Measurements from ENCODE around the gene BCL2. TPM values are rescaled to one million over a fixed set of nuclear protein-coding genes. Genes with fewer than 3 reads are reported as not detected.

BCL2 gene
- polyA plus RNA-seq, 1 of the 3 experiments (the other 2 are of a cell fraction), result 1.5 TPM

GRCh38 chr18:63083020-63083531 is 236.5 kb downstream of the BCL2 start (continued):
- TF ChIP-seq TEAD4 (IDR thresholded peaks at IDR 0.05; ENCODE audit: borderline replicate concordance, insufficient read depth), result no peak
- no peak for TF ChIP-seq GABPA (IDR thresholded peaks at IDR 0.05; ENCODE audit: low read depth)
- no peak for TF ChIP-seq FOXJ3 (CRISPR knock-in tag; IDR thresholded peaks at IDR 0.05)
- no peak for TF ChIP-seq NFIC (IDR thresholded peaks at IDR 0.05; ENCODE audit: borderline replicate concordance)
- TF ChIP-seq TCF12 (IDR thresholded peaks at IDR 0.05), result no peak

GRCh38 chr18:63082366-63083019 is 237.1 kb downstream of the BCL2 start:
- 51% methylated on average over 6 of the region's 7 CpGs for WGBS (ENCODE audit: low lambda C conversion rate)
- peaks cover 0 to 4% of the 10 kb centered on the region in 2 experiments; a peak in 1 of 4 replicates for H3K4me1 ChIP-seq (ENCODE audit: control insufficient read depth in 1 of 2, insufficient read depth in 2 of 2, low read depth in 1 of 2, low read length in 1 of 2)
- no peak overlapping the region for H3K27ac ChIP-seq (ENCODE audit: low read depth in 2 of 2, low read length in 1 of 2)
- no peak overlapping the region for H3K9ac ChIP-seq
- H3K79me2 ChIP-seq (ENCODE audit: insufficient read depth), result no peaks in the 10 kb centered on the region
- CTCF ChIA-PET, result no interaction called here
- POLR2A ChIA-PET, result no interaction called here
- no peak for DNase-seq
- no peaks in the 10 kb centered on the region for H3F3A ChIP-seq (replicated peaks; ENCODE audit: insufficient read depth)
- H3K9me3 ChIP-seq, result no peaks in the 10 kb centered on the region
- no peak overlapping the region for H3K4me3 ChIP-seq (ENCODE audit: low read depth in 2 of 2, low read length in 1 of 2)
- H3K27me3 ChIP-seq (ENCODE audit: insufficient read depth), result peaks cover 2% of the 10 kb centered on the region; the same call in 1 of the 2 replicates
- TF ChIP-seq FOXJ3 (CRISPR knock-in tag; IDR thresholded peaks at IDR 0.05) (no peak), TCF12 (IDR thresholded peaks at IDR 0.05) (no peak), REST (IDR thresholded peaks at IDR 0.05; ENCODE audit: low read depth, low read length) (no peak), NFIC (IDR thresholded peaks at IDR 0.05; ENCODE audit: borderline replicate concordance) (no peak), MEF2A (IDR thresholded peaks at IDR 0.05; ENCODE audit: borderline replicate concordance, low read depth) (no peak), GATA2 (CRISPR knock-in tag; IDR thresholded peaks at IDR 0.05) (no peak), GABPA (IDR thresholded peaks at IDR 0.05; ENCODE audit: low read depth) (no peak), USF1 (IDR thresholded peaks at IDR 0.05; ENCODE audit: borderline replicate concordance, low read depth) (no peak), JUND (IDR thresholded peaks at IDR 0.05) (no peak), ELF1 (IDR thresholded peaks at IDR 0.05) (no peak), PBX3 (IDR thresholded peaks at IDR 0.05) (no peak), TEAD4 (IDR thresholded peaks at IDR 0.05; ENCODE audit: borderline replicate concordance, insufficient read depth) (no peak), RXRA (IDR thresholded peaks at IDR 0.05; ENCODE audit: borderline replicate concordance, low read depth) (no peak), MXI1 (IDR thresholded peaks at IDR 0.05; ENCODE audit: low read depth, low read length) (no peak), NRF1 (IDR thresholded peaks at IDR 0.05; ENCODE audit: low read depth, low read length) (no peak), RAD21 (IDR thresholded peaks at IDR 0.05; ENCODE audit: low read length) (no peak), EZH2phosphoT487 (IDR thresholded peaks at IDR 0.05; ENCODE audit: borderline replicate concordance, low read depth) (no peak), RCOR1 (IDR thresholded peaks at IDR 0.05; ENCODE audit: low read length) (no peak), SMC3 (IDR thresholded peaks at IDR 0.05; ENCODE audit: low read depth, low read length) (no peak)
- TF ChIP-seq, protein P1, sequence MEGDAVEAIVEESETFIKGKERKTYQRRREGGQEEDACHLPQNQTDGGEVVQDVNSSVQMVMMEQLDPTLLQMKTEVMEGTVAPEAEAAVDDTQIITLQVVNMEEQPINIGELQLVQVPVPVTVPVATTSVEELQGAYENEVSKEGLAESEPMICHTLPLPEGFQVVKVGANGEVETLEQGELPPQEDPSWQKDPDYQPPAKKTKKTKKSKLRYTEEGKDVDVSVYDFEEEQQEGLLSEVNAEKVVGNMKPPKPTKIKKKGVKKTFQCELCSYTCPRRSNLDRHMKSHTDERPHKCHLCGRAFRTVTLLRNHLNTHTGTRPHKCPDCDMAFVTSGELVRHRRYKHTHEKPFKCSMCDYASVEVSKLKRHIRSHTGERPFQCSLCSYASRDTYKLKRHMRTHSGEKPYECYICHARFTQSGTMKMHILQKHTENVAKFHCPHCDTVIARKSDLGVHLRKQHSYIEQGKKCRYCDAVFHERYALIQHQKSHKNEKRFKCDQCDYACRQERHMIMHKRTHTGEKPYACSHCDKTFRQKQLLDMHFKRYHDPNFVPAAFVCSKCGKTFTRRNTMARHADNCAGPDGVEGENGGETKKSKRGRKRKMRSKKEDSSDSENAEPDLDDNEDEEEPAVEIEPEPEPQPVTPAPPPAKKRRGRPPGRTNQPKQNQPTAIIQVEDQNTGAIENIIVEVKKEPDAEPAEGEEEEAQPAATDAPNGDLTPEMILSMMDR (IDR thresholded peaks at IDR 0.05), result no peak
- no peak overlapping the region for H3K4me2 ChIP-seq
- H2AFZ ChIP-seq (ENCODE audit: low read depth), result no peak overlapping the region
- no peaks in the 10 kb centered on the region for H4K20me1 ChIP-seq (ENCODE audit: insufficient read depth)
- no peaks in the 10 kb centered on the region for H3K9me2 ChIP-seq
- no peaks in the 10 kb centered on the region for H3K36me3 ChIP-seq (replicated peaks in 1 of 2; ENCODE audit: control insufficient read depth in 1 of 2, insufficient read depth in 2 of 2, low read length in 1 of 2)

Measured in SK-N-SH (cell line).